ENCODE measurements around the gene DMD. TPM values are rescaled to one million over a fixed set of nuclear protein-coding genes. Genes with fewer than 3 reads are reported as not detected.

DMD gene
- polyA plus RNA-seq, 1 donor from 2014 or later = 21.6 TPM

- H4K20me1 ChIP-seq (ENCODE audit: insufficient read depth) = no peaks in the 10 kb centered on the region
- no peaks in the 10 kb centered on the region for H3K9me3 ChIP-seq (ENCODE audit: low read length)
- no peaks in the 10 kb centered on the region for H3K79me2 ChIP-seq (replicated peaks; ENCODE audit: insufficient read depth, low read length)
- H3K9me2 ChIP-seq (ENCODE audit: insufficient read depth, low read length) = no peaks in the 10 kb centered on the region
- H3K4me3 ChIP-seq (ENCODE audit: low read length) = no peak overlapping the region
- no peaks in the 10 kb centered on the region for H3F3A ChIP-seq (ENCODE audit: insufficient read depth, low read length, poor library complexity, severe bottlenecking)
- no peak overlapping the region for H3K4me2 ChIP-seq (ENCODE audit: low read length)
- H3K9ac ChIP-seq (ENCODE audit: low read length) = no peak overlapping the region
- no peak overlapping the region for H3K27ac ChIP-seq (ENCODE audit: low read length)
- H2AFZ ChIP-seq (ENCODE audit: low read depth, low read length) = no peak overlapping the region
- no peak for TF ChIP-seq POLR2AphosphoS5 (IDR thresholded peaks at IDR 0.05)
- TF ChIP-seq TAF1 (IDR thresholded peaks at IDR 0.05; ENCODE audit: low read depth) = no peak
- TF ChIP-seq EZH2 (IDR thresholded peaks at IDR 0.05; ENCODE audit: borderline replicate concordance, insufficient read depth, low read length, poor library complexity, severe bottlenecking) = no peak
- TF ChIP-seq REST (IDR thresholded peaks at IDR 0.05; ENCODE audit: borderline replicate concordance) = no peak
- TF ChIP-seq RAD21 (conservative IDR thresholded peaks at IDR 0.05) = no peak
- no peak for TF ChIP-seq MXI1 (conservative IDR thresholded peaks at IDR 0.05; ENCODE audit: poor library complexity, severe bottlenecking)
- TF ChIP-seq EP300 (conservative IDR thresholded peaks at IDR 0.05; ENCODE audit: poor library complexity, severe bottlenecking) = no peak
- no peak for TF ChIP-seq CTCF (IDR thresholded peaks at IDR 0.05; ENCODE audit: poor library complexity, severe bottlenecking)
- no peak for TF ChIP-seq SMC3 (conservative IDR thresholded peaks at IDR 0.05; ENCODE audit: poor library complexity)
- no peaks in the 10 kb centered on the region for H3K36me3 ChIP-seq (ENCODE audit: insufficient read depth, low read length)
- no peaks in the 10 kb centered on the region for H3K27me3 ChIP-seq (ENCODE audit: insufficient read depth, low read depth, low read length)
Observed at GRCh38 chrX:31307952-31308351, 1903.4 kb downstream of the DMD start.

- no peak overlapping the region for H3K9ac ChIP-seq (ENCODE audit: low read length)
- no peaks in the 10 kb centered on the region for H3K27me3 ChIP-seq (ENCODE audit: insufficient read depth, low read depth, low read length)
- no peak for TF ChIP-seq REST (IDR thresholded peaks at IDR 0.05; ENCODE audit: borderline replicate concordance)
- TF ChIP-seq SMC3 (conservative IDR thresholded peaks at IDR 0.05; ENCODE audit: poor library complexity) = no peak
- no peak for TF ChIP-seq RAD21 (conservative IDR thresholded peaks at IDR 0.05)
- no peak for TF ChIP-seq EP300 (conservative IDR thresholded peaks at IDR 0.05; ENCODE audit: poor library complexity, severe bottlenecking)
- TF ChIP-seq POLR2AphosphoS5 (IDR thresholded peaks at IDR 0.05) = no peak
- H3K4me3 ChIP-seq (ENCODE audit: low read length) = no peak overlapping the region
- H3K27ac ChIP-seq (ENCODE audit: low read length) = no peak overlapping the region
- no peak overlapping the region for H2AFZ ChIP-seq (ENCODE audit: low read depth, low read length)
- H3K9me2 ChIP-seq (ENCODE audit: insufficient read depth, low read length) = no peaks in the 10 kb centered on the region
- no peaks in the 10 kb centered on the region for H3K36me3 ChIP-seq (ENCODE audit: insufficient read depth, low read length)
- H4K20me1 ChIP-seq (ENCODE audit: insufficient read depth) = no peaks in the 10 kb centered on the region
- no peak overlapping the region for H3K4me2 ChIP-seq (ENCODE audit: low read length)
- H3K79me2 ChIP-seq (replicated peaks; ENCODE audit: insufficient read depth, low read length) = no peaks in the 10 kb centered on the region
- no peaks in the 10 kb centered on the region for H3F3A ChIP-seq (ENCODE audit: insufficient read depth, low read length, poor library complexity, severe bottlenecking)
- no peaks in the 10 kb centered on the region for H3K9me3 ChIP-seq (ENCODE audit: low read length)
Observed at GRCh38 chrX:31302573-31303075, 1908.7 kb downstream of the DMD start.
